Calu3 (cell line): ENCODE measurements around the gene PARVB. TPM values are rescaled to one million over a fixed set of nuclear protein-coding genes. Genes with fewer than 3 reads are reported as not detected.

ENCODE experiments used
- BruUV-seq: library from RNA; stranded (reverse); fragments of 400-500 nt; replicated peaks from 2 replicates; lab custom pipeline; 2021; lab: Mats Ljungman, UMichigan
- CTCF ChIA-PET: fragments of 300-600 bp; sonication (Branson Sonifier 250); formaldehyde crosslinking; loops from one replicate; lab custom pipeline; 2022; ENCODE audit warnings: antibody characterized with exemption; lab: Charles Lee
- DNase-seq: peaks from one replicate; pipeline ENCODE4 v3.0.0; 2022
- H3K27ac Mint-ChIP-seq: one replicate; pipeline ENCODE4 v1.8.0; 2022; ENCODE audit warnings: mixed read lengths; ENCODE audit not compliant: unreplicated experiment
- H3K27me3 Mint-ChIP-seq: one replicate; pipeline ENCODE4 v1.8.0; 2022; ENCODE audit warnings: mixed read lengths; ENCODE audit not compliant: unreplicated experiment
- H3K36me3 Mint-ChIP-seq: one replicate; pipeline ENCODE4 v1.8.0; 2022; ENCODE audit warnings: mild to moderate bottlenecking, moderate library complexity, mixed read lengths; ENCODE audit not compliant: insufficient read depth, unreplicated experiment
- H3K4me1 Mint-ChIP-seq: one replicate; pipeline ENCODE4 v1.8.0; 2022; ENCODE audit warnings: mild to moderate bottlenecking, low read depth, mixed read lengths; ENCODE audit not compliant: unreplicated experiment
- H3K4me3 Mint-ChIP-seq: one replicate; pipeline ENCODE4 v1.8.0; 2022; ENCODE audit warnings: mild to moderate bottlenecking, low read depth, moderate library complexity, mixed read lengths; ENCODE audit not compliant: unreplicated experiment
- H3K9me3 Mint-ChIP-seq: one replicate; pipeline ENCODE4 v1.8.0; 2022; ENCODE audit warnings: low read depth, mixed read lengths; ENCODE audit not compliant: unreplicated experiment
- CTCF ChIP-seq: fragments of 200-600 bp; IDR thresholded peaks from one replicate; pipeline ENCODE4 v1.8.0; 2022; ENCODE audit warnings: antibody characterized with exemption; ENCODE audit not compliant: unreplicated experiment
- intact Hi-C: fragments of 100-400 bp; cut with micrococcal nuclease; formaldehyde crosslinking; loops from one replicate; pipeline ENCODE4 v1.10.0; 2022; ENCODE audit not compliant: unreplicated experiment
- total RNA-seq: library from RNA; stranded (reverse); gene quantifications from 2 replicates; pipeline ENCODE4 v1.2.3, GENCODE V29; 2022

The PARVB gene
- total RNA-seq, 1 experiment from 2014 or later: 15.6 TPM

- CTCF ChIA-PET: no interaction called here
- H3K9me3 Mint-ChIP-seq: no peaks in the 10 kb centered on the region
- H3K27ac Mint-ChIP-seq: no peak overlapping the region
- intact Hi-C loops: no loop called here
- TF ChIP-seq CTCF: no peak
- DNase-seq: no peak
- H3K4me3 Mint-ChIP-seq: no peak overlapping the region
- H3K36me3 Mint-ChIP-seq: no peaks in the 10 kb centered on the region
- BruUV-seq: no TSS peak
- H3K4me1 Mint-ChIP-seq: no peaks in the 10 kb centered on the region
- peaks cover 46% of the 10 kb centered on the region for H3K27me3 Mint-ChIP-seq
These were observed 193.2 kb downstream of the PARVB start for GRCh38 chr22:44217346-44217745.

- CTCF ChIA-PET: no interaction called here
These were observed 194.0 kb downstream of the PARVB start for GRCh38 chr22:44218071-44218470.

GRCh38 chr22:44219101-44219870 lies 195.2 kb downstream of the PARVB start:
- Mint-ChIP-seq H3K4me1 (no peaks in the 10 kb centered on the region), H3K36me3 (no peaks in the 10 kb centered on the region), H3K27me3 (peaks cover 64% of the 10 kb centered on the region), H3K27ac (no peak overlapping the region), H3K9me3 (no peaks in the 10 kb centered on the region), H3K4me3 (no peak overlapping the region)
- CTCF ChIA-PET: interaction anchor here (0.5 kb wide), 1 partner anchor 452 kb away, joined by 3 read pairs; no protein-coding TSS in a partner anchor
- no peak for TF ChIP-seq CTCF
- DNase-seq: no peak
- intact Hi-C loops: no loop called here
- no TSS peak for BruUV-seq

More at GRCh38 chr22:44218071-44218470, 194.0 kb downstream of the PARVB start:
- Mint-ChIP-seq H3K4me1 (no peaks in the 10 kb centered on the region), H3K4me3 (no peak overlapping the region), H3K27me3 (peaks cover 52% of the 10 kb centered on the region), H3K9me3 (no peaks in the 10 kb centered on the region), H3K36me3 (no peaks in the 10 kb centered on the region), H3K27ac (no peak overlapping the region)
- no peak for DNase-seq
- intact Hi-C loops: no loop called here
- TF ChIP-seq CTCF: no peak
- no TSS peak for BruUV-seq

- no peak overlapping the region for H3K4me3 Mint-ChIP-seq
- H3K4me1 Mint-ChIP-seq: no peaks in the 10 kb centered on the region
- no peaks in the 10 kb centered on the region for H3K9me3 Mint-ChIP-seq
- intact Hi-C loops: no loop called here
- no peak for TF ChIP-seq CTCF
- H3K36me3 Mint-ChIP-seq: no peaks in the 10 kb centered on the region
- DNase-seq: no peak
- CTCF ChIA-PET: interaction anchor here (1.0 to 1.2 kb wide), 2 partner anchors 40 to 56 kb away, joined by 3 read pairs; partner anchors contain the start of gene PARVG
- no TSS peak for BruUV-seq
- no peak overlapping the region for H3K27ac Mint-ChIP-seq
- H3K27me3 Mint-ChIP-seq: peaks cover 82% of the 10 kb centered on the region
These were observed 196.9 kb downstream of the PARVB start for GRCh38 chr22:44220727-44221680.
